Measurements from ENCODE around the gene METTL23.
"Not testable (repeated sequence)": the region's sequence is repeated elsewhere in the genome, so short reads cannot be mapped to it uniquely, and the experiment has no call there.

Gene METTL23

DNA sequence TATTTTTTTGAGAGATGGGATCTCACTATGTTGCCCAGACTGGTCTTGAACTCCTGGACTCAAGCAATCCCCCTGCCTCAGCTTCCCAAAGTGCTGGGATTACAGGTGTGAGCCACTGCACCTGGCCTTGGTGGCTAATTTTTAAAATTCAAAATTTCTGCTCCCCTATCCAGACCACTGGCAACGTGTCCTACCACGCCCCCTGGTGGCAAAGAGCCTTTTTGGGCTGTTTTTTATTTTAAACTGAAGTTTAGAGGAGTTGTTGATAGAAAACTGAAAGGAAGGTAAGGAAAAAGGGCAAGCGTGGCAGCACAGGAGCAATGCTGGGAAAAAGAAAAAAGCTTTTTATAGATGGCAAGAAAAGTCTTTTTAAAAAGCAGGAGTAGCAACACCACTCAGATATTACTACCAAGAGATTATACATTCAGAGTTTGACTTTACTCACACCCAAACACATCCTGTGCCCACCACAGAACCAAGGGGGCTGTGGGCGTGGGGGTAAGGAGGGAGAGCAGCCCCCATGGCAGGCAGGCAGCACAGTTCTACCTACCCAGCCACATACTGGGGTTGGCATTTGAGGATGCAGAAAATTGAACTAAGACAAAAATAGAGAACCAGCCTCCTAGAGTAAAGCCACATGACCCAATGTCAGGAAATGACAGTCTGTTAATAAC lies 11.7 kb upstream of the METTL23 start:
- no peak for DNase-seq

DNA sequence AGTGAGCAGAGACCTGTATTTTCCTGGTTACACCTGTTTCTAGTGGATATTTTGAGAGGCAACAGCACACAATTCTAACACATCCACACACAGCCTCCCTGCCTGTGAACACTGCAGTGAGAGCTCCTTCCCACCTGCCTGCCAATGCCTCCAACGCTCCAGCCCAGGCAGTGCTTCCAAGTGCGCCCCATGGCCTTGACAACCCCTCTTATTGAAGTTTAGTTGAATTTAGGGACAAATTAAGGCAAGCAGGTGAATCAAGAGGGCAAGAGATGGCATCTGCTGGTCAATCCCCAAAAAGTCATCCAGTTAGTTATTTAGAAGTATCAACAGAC lies 11.2 kb upstream of the METTL23 start:
- DNase-seq: no peak

DNA sequence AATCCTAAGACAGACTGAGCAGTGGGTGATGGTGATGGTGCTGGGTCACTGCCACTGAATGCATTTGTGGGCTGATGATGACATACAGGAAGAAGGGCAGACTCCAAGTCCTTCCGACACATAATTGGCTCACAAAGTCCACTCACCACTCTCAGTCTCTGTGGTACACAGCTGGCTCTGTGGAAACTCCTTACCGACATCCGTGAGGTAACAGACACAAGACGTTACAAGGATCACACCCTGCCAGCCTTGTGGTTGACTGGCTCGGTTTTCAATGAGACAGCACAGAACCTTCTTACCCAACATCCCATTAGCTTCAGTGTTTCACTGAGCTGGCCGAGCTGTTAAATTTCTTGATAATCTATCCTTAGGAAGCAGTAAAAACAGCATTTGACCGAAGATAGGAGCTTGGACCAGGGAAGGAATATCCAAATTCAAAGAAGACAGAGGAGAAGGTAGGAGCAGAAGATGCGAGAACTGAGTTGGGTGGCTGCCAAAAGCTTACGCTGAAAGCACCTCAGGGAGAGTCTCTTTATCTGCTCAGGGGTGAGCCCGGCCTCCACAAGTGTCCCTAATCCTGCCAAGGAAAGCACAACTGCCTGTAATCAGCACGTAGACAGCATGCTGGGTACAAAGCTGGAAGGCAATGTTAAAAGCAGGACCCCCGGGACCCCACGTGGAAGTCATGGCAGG lies 10.3 kb upstream of the METTL23 start:
- DNase-seq: no peak

DNA sequence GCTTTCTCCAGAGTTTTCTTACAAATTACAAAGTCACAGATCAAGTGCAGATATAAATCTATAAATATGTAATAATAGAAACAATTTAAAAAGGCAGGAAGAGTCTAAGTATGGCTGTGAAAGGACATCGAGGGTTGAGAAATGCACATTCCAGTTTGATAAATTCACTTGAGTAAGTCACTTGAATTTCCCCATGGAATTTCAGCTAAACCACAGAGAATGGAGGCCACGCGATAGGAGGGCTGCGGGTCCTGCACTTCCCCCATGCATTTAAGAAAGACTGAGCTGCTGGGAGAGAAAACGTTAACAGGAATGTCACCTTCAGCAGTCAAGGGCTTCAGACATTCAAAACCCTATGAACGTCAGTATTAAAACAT lies 9.8 kb upstream of the METTL23 start:
- no peak for DNase-seq

DNA sequence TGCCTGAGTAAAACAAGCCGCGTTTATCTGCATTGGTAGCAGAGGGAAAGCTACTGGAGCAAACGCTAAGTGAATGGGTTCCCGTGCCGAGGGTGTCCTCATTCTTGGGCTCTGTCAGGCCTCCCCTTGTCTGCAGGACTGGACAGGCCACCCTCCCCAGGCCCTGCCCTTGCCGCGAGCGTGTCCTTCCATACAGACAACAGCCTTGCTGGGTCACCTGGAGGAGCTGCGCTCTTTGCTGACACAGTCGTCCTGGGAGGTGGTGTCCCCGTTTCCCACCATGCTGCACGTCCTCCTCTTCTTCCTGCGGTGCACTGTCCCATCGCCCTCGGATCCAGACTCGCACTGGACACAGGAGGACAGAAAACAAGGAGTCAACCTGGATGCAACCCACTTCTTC lies 8.1 kb upstream of the METTL23 start:
- DNase-seq: no peak

DNA sequence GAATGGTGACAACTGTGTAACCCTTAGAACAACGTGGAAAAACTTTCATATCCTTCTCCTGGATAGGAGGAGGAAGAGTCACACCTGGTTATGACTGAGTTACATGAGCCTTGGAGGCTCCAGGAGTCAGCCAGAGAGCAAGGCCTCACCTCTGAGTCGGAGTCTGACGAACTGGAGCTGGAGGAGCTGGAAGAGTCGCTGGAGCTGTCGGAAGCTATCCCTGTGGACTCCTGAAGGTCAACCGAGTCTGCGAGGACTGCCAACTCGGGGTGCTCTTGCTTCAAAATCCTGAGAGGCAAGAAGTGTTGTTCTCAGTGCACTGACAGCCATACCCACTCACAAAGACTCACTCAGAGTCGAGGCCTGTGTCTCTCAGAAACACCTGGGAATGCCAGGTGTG lies 6.4 kb upstream of the METTL23 start:
- no peak for DNase-seq

DNA sequence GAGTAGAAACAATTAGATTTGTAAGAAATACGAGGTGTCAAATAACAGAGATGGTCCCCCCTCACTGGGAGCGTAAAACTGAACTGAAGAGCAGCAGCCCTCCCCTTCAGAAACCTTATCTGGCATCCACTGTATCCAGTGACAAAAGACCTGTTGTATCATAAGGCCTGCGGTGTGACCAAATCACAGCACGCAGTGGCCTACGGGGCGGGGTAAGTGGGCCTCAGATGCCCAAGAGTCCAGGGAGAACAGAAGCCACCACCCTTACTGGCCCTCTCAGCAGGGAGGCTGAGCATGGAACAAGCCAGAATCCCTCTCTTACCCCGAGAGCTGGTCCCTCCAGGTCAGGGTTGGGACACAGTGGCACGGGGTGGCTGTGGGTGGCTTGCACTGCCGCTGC lies 5.7 kb upstream of the METTL23 start:
- DNase-seq: no peak

DNA sequence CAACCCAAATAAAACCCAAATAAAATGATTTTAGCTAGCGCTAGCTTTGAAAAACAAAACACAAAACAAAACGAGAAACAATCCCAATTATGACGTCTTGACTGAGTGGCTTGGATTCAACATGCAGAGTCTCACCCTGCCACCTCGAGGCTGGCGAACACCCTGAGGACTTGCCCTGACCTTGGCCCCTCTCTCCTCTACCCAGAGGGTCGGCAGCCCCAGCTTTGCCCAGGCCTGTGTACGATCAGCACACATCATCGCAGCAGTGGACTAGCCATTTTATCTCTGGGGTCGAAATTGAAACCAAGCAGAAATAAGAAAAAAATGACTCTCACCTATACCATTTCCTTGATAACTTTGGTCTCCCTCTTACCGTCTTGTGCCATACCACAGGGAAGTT lies 5.2 kb upstream of the METTL23 start:
- no peak for DNase-seq

DNA sequence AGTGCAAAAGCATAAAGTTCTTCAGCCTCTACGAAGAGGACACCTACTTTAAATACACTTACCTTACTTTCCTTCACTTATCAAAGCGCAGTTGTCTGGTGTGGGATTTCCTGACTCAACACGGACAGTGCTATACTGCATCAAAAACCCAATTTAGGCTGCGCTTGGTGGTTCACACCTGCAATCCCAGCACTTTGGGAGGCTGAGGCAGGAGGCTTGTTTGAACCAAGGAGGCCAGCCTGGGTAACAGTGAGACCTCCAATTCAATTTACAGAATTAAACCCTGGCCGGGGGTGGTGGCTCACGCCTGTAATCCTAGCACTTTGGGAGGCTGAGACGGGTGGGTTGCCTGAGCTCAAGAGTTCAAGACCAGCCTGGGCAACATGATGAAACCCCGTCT lies 4.4 kb upstream of the METTL23 start:
- DNase-seq: no peak

DNA sequence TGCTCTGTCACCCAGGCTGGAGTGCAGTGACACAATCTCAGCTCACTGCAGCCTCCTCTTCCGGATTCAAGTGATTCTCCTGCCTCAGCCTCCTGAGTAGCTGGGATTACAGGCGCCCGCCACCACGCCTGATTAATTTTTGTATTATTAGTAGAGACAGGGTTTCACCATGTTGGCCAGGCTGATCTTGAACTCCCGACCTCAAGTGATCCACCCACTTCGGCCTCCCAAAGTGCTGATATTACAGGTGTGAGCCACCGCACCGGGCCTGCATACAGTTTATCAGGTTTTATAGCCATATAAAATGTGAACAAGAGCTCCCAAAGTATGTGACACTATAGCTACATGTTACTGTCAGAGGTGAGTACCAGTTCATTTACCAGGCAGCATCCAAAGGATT lies 3.7 kb upstream of the METTL23 start:
- not testable (repeated sequence) for DNase-seq

DNA sequence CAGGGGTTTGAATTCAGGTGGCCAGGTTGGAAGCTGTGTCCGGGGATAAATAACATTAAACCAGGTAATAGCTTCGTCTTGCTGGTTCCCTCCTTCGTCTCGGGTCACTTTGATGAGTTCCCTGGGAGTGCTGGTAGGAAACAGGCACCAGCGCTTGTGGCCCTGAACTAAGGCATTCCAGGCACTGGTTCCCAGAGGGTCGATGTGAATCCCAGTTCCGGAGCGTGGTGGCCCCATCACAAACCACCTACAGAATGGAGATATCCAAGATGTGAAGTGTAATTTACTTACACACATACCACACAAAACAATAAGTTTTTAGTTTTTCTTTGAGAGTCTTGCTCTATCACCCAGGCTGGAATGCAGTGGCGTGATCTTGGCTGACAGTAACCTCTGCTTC lies 2.8 kb upstream of the METTL23 start:
- DNase-seq: no peak

DNA sequence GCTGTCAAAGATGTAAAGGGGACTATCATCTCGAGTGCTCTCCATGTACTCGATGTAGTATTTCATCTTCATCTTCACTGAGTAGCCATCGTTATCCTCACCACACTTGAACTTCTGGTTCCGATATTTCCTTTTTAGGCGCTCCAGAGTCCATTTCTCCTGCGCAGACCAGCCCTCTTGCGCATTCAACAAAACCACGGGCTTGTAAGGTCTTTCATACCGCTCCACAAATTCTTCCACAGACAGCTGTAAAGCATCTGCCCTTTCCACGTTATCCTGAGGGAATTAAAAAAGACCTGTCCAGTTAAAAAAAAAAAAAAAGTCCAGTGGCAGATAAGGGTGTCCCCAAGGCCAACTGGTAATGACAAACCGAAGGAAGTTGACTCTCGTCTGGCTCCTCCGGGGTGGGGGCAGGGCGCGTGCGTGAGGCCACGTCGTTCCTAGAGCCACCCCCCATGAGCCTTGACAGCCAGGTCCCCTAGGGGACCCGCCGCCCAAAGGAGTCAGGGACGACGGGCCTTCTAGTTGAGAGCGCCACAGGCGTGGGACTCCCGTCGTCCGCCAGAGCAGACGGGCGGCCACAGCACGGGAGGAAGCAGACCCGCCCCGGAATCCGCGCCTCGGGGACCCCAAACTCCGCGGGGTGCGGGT lies 934 bp upstream of the METTL23 start:
- peak; percentile 50 for DNase-seq

DNA sequence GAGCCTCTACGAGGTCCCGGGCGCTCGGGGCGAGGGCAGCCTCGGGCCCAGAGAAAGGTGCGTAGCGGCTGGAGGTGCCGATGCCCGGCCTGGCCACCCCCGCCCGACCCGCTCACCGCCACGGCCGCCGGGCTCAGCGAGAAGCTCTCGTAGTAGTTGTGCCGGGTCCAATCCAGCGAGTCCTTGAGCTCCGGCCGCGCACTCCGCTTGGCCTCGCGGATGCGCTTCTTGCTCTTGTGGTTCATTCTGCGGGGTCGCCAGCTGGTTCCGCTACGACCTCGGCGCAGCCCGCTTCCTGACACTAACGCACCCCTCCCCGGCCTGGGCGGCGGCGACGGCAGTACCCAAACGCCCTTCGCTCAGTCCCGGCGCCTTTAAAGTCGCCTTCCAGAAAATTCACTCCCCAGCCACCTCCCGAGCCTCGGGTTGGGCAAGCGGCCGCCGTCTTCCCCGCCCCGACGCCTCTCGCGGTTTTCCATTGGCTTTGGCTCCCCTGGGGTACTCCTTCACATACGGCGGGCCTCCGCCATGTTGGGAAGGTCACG lies 336 bp upstream of the METTL23 start, which contains the start of gene JMJD6:
Gene JMJD6 (minus strand): TSS at position 376 of the 545 bp plus-strand sequence. CDS start 131 bp downstream, at position 245.
- peak; percentile 96 for DNase-seq

DNA sequence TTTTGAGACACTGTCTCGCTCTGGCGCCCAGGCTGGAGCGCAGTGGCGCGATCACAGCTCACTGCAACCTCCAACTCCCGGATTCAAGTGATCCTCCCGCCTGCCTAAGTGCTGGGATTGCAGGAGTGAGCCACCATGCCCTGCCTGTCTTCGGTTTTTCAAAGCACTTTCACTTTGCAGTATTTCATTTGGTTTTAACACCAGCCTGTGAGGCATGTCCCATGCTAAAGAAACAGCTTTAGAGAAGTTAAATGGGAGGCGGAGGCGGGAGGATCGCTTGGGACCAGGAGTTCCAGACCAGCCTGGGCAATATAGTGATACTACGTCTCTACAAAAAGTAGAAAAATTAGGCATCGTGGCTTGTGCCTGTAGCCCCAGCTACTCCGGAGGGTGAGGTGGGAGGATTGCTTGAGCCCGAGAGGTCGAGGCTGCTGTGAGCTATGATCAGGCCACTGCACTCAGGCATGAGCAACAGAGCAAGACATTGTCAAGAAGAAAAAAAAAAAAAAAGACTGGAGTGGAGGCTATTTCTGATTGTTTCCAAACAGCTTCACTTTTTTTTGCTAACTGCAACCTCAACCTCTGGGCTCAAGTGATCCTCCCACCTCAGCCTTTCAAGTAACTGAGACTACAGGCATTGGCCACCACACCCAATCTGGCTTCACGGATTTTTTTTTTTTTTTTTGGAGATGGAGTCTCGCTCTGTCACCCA lies 1.3 kb downstream of the METTL23 start:
- no peak for DNase-seq

DNA sequence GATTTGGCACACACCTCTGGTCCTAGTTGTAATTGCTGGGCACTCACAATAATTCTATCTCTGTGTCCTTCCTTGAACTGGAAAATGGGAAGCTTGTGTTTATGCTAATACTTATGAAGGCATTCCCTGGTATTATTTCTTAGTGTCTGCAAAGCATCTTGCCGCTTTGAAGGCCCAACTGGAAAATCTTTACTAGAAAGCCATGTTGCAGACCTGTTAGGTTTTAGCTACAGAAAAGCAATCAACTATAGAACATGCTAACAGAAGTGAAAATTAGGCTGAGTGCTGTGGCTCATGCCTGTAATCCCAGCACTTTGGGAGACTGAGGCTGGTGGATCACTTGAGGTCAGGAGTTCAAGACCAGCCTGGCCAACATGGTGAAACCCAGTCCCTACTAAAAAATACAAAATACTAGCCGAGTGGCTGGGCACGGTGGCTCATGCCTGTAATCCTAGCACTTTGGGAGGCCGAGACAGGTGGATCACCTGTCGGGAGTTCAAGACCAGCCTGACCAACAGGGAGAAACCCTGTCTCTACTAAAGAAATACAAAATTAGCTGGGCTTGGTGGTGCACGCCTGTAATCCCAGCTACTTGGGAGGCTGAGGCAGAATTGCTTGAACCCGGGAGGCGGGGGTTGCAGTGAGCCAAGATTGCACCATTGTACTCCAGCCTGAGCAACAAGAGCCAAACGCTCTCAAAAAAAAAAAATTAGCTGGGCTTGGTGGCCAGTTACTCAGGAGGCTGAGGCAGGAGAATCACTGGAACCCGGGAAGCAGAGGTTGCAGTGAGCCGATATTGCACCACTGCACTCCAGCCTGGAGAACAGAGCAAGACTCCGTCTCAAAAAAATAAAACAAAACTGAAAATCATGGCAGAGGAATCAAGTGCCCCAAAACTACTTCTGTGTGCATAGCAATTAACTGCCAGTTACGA lies 5.4 kb downstream of the METTL23 start:
- not testable (repeated sequence) for DNase-seq

DNA sequence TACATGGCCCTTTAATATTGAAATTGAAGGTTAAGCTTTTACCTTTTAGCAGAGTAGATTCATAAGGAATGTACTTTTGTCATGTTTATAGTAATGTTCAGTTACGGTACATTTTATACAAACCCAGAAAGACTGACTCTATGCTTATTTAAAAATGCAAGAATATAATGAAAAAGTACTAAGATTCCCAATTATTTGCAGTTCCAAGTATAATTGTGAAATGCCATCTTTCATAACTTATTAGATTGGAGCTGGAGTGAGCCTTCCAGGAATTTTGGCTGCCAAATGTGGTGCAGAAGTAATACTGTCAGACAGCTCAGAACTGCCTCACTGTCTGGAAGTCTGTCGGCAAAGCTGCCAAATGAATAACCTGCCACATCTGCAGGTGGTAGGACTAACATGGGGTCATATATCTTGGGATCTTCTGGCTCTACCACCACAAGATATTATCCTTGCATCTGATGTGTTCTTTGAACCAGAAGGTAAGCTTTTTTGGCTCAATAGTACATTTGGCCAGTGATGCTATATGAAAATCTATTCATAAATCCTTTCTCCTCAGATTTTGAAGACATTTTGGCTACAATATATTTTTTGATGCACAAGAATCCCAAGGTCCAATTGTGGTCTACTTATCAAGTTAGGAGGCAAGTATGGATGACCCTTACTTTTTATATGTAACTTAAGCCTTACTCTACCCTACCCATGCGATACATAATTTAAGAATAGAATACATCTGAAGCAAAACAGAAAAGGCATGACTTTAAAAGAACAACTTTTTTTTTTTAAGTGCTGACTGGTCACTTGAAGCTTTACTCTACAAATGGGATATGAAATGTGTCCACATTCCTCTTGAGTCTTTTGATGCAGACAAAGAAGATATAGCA lies 6.3 kb downstream of the METTL23 start:
- no peak for DNase-seq

DNA sequence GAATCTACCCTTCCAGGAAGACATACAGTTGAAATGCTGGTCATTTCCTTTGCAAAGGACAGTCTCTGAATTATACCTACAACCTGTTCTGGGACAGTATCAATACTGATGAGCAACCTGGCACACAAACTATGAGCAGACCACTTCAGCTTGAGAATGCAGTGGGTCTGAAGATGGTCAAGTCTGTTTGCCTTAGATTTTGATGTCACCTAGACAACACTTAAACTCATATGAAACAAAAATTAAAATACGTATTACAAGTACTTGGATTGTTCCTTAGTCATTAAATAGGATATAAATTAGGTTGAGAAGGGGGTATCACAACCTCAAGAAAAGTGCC lies 6.9 kb downstream of the METTL23 start:
- DNase-seq: no peak

DNA sequence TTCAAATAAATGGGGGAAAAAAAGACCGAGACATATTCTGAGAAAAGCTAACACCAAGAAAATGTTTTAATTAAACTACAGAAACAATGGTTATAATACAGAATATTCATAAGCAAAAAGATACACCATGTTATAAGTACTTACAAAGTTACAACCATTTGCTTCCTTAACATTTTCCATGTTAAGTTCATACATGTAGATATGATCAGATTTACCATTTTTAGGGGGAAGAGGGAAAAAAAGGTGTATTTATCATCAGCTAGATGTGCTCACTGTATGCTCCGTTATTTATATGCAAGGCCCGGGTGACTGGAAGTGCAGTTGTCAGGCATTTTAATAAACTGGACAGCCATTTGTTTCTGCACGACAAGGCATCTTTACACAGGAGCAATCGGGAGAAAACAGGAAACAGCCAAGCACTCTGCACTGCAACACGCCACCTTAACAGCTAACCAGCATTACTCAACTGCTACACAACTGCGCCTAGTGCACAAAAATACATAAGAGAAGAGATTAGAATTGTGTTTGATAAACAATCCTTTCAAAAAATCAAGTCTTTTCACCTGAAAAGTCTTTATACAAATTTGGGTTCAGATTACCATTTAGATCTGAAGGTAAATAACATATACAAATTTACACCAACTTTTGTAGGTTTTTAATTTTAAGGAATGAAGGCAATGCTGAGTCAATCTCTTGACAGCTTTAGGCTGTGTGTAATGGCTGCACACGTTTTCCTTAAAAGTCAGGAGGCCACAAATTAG lies 7.6 kb downstream of the METTL23 start:
- no peak for DNase-seq

DNA sequence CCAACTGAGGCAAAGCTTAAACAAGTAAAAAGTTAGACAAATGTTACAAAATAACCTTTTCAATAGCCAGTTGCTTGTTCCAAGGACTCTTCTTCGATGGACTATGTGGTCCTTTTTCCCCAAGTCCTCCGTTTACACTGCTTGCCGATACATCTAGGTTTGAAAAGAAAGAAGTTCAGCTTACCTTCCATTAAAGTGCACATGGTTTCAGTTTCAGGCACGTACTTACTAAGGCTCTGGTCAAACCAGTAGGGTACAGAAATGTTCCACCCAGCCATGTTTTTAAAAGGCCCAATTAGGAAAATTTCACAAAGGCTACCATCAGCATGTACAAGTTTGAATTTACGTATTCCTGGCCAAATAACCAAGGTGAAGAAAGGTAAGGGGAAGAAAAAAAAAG lies 8.4 kb downstream of the METTL23 start:
- DNase-seq: no peak

DNA sequence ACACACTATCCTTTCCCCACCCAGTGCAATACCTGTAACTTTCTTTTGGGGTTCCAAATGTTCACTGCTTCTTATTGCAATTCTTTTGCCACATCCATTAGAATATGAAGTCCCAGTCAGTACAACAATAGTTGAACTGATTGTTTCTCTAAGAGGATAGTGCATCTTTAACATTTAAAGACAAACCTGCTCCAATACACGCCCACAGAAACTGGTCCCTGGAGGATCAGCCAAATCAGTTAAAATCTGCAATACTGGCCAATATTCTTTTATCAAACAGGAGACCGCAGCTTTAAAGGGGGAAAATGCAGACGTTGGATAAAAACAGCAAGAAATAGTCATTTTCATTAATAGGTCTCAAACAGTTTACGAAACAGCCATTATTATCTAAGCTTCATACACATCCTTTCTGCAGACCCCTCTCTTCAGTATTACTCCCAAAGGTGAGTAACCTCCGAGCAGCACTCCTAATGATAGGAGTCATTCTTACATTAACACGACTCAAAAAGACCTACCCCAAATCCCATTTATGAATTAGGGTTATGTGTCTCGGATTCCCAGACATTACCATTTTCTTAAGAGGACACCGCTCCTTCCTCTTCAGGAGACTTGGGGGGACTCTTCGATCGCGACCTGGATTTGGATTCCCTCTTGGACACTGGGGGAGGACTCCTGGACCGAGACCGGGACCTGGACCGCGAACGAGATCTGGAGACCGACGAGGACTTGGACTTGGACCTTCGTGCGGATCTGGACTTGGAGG lies 9.1 kb downstream of the METTL23 start:
- DNase-seq: no peak
